Stimulated activated CD8-positive, alpha-beta memory T cell treated with anti-CD3 and anti-CD28 coated beads, Interleukin-12 subunit alpha, Interleukin-12 subunit beta, amount 100 ng/mL, for 24 hours (primary cell): ENCODE results near the gene PIP5KL1.

Experiments used
- DNase-seq: peaks from one replicate; pipeline ENCODE4 v3.0.0-alpha.2; 2020; ENCODE audit errors: extremely low read depth

PIP5KL1 gene, protein sequence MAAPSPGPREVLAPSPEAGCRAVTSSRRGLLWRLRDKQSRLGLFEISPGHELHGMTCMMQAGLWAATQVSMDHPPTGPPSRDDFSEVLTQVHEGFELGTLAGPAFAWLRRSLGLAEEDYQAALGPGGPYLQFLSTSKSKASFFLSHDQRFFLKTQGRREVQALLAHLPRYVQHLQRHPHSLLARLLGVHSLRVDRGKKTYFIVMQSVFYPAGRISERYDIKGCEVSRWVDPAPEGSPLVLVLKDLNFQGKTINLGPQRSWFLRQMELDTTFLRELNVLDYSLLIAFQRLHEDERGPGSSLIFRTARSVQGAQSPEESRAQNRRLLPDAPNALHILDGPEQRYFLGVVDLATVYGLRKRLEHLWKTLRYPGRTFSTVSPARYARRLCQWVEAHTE

DNA sequence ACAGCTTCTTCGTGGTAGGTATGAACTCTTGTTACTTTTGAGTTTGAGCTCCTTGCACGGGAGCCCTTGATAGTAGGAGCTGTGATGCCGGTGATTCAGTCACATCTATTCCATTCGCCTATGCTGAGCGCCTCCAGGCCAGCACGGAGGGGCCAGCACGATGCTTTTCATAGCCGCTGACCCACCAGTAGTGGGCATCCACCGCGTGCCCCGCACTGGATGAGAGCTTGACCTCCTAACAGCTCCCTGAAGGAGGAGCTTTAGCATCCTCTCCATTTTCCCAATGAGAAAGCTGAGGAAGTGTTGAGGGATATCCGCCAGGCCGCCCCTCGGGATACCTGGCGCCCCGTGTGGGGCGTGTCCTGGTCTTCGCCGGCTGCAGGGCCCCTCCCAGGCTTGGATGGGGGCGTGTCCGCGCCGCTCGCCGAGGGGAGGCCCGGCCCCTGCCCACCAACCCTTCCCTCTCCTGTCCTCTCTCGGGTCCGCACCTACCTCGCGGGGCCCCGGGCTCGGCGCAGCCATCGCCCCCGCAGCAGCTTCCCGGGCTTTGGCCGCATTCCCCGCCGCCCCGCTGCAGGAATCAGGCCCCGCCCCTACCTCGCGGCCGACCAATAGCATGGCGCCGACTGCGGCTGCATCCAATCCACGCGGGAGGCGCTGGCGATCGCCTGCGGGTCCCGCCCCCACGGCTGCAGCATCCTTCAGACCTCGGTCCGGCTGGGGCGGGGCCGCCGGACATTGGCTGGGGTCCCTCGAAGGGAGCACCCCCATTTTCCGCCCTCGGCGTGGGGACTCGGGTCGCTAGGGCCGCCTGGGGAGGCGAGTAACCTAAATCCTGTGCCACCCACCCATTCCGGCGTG is at the start of gene PIP5KL1:
Gene PIP5KL1 (minus strand): TSS at position 547 of the 861 bp plus-strand sequence. CDS start 25 bp downstream, at position 522.
- DNase-seq: no peak

DNA sequence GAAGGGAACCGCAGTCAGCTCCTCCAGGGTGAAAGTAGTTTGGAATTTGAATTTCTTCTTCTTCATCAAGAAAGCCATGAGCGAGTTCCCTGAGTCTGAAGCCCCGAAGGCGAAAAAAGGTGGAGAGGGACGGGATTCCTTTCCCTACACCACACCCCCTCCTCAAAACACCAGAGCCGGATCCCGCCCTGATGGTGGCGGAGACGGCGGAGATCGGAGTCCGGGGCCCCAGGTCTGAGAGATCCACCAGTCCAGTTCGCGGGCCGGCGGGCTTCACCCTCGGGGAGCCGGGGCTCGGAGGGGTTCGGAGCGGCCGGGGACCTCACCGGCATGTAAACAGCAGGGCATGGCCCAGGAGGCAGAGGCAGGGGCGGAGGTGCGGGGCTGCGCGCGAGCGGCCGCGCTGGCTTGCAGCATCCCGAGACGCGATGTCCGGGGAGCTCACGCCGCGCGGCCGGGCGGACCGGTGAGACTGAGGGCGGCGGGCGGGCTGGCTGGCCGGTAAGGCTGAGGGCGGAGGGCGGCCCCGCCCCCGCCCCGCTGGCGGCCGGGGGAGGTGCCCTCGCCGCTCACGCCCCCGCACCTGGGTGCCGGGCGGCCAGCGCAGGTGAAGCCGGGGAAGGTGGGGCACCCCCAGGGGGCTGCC is 49.6 kb upstream of the PIP5KL1 start:
- no peak for DNase-seq

DNA sequence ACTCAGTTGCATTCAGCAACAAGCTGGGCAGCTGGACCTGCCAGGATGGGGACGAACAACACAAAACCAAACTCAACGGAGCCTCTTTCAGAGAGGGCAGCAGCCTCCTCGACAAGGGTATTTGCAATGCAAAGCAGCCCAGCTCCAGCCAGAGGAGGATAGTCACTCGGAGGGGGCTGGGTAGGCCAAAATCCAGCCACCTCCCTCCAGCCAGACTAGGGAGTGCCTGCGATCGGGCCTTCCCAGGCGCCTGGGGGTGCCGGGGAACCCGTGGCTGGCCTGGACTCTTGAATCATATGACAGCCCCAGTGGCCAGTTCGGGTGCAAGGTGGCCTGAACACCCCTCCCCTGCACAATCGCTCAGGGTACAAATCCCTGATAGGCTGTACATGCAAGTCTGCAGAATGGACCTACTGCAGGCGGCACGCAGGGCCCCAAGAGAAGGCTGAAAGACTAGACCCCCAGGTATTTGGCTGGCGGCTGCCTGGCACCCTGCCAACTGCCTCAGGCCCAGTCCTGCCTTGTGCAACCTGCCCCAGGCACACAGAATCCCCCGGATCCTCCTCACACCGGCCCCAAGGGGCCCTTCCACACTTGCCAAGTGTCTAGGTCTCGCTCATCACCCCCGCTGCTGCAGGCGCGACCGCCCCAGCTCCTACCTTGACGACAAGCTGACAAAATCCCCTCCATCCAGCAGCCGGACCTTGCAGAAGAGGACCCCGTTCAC is 48.9 kb upstream of the PIP5KL1 start:
- DNase-seq: no peak

DNA sequence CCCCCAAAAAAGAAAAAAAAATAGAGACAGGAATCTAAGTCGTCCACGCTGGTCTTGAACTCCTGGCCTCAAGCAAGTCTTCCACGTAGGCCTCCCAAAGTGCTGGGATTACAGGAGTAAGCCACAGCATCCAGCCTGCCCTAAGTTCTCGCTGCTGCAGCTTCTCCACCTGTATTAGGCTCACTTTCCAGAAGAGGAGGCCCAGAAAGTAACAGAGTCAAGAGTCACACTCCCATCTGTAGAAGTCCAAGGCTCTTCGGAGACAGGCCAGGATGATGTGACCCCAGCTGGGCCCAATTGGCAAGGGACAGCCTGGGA is 48.4 kb upstream of the PIP5KL1 start:
- DNase-seq: no peak

DNA sequence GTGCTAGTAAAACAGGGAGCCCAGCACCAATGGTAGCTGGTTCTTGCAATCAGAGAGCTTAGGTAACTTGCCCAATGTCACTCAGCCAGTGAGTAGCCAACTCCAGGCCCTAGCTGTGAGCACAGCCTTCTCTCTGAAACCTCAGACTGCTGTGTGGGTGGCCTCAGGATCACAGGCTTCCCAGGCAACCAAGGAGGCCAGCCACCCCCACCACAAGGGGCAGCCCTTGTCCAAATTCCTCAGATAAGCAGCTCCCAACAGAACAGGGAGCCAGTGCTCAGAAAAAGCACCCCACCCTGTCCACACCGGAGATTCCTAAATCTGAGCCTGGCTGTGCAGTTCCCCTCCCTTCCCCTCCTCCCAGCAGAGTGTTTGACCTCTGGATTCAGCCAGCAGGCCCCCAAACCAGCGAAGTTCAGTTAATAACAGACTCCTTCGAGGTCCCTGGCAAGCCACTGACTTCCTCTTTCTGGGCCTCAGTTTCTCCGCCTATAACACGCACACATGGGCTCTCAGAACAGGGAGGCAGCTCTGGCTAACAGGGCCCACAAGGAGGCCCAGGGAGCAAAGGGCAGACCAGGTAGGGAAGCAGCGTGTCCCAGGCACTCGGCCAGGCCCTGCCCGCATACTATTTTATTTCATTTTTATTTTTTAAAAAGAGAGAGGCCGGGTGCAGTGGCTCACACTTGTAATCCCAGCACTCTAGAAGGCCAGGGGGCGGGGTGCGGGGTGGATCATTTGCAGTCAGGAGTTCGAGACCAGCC is 47.5 kb upstream of the PIP5KL1 start:
- DNase-seq: no peak

DNA sequence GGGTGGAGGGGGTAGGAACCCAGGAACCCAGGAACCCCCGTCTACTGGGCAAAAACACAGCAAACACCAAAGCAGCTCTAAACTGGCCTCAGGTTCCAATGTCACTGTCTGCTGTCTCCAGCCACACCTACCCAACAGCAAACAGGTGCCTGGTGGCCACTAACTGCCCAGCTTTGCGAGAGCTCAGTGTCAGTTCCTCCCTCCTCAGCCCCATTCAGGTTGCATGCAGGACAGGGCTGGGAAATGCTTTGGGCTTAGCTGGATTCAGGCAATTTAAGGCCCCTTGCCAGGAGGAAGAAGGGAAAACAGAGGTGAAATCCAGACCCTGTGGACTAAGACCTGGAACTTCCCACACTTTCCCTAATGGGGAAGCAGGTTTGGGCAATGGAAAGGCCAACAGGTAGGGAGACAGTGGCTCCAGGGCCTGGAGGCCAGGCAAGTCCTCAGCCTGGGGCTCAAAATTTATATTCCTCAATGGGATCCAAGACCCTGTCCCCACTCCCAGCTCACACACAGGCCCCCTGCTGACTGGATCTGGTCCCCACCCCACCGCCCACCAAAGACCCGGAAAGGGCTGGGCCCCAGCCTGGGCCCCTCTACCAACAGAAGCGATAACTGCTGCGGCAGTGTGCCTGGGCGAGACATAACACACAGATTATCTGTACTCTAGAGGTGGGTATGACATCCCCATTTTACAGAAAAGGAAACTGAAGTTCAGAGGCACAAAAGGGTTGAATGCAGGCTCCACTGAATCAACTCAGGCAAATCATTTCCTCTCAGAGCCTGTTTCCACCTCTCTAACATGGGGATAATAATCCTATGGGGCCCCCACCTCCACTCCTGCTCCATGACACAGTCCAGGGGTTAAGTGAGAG is 46.7 kb upstream of the PIP5KL1 start:
- DNase-seq: no peak

DNA sequence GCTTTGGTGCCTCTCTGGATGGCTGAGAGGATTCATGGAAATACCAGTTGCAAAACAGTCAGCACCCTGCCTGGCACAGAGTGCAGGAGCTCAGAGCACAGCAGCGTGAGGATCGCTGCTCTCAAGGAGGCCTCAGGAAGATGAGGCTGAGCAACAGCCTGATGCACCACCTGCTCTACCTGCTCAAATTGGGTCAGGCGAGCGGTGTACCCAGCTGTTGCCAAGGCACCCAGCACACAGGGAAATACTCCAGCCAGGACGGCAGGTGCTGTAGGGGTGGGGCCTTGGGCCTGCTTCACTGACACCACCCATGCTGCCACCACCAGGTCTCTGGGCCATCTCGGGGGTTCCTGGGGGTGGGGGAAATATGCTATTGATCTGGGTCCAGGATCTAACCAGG is 45.9 kb upstream of the PIP5KL1 start:
- no peak for DNase-seq

DNA sequence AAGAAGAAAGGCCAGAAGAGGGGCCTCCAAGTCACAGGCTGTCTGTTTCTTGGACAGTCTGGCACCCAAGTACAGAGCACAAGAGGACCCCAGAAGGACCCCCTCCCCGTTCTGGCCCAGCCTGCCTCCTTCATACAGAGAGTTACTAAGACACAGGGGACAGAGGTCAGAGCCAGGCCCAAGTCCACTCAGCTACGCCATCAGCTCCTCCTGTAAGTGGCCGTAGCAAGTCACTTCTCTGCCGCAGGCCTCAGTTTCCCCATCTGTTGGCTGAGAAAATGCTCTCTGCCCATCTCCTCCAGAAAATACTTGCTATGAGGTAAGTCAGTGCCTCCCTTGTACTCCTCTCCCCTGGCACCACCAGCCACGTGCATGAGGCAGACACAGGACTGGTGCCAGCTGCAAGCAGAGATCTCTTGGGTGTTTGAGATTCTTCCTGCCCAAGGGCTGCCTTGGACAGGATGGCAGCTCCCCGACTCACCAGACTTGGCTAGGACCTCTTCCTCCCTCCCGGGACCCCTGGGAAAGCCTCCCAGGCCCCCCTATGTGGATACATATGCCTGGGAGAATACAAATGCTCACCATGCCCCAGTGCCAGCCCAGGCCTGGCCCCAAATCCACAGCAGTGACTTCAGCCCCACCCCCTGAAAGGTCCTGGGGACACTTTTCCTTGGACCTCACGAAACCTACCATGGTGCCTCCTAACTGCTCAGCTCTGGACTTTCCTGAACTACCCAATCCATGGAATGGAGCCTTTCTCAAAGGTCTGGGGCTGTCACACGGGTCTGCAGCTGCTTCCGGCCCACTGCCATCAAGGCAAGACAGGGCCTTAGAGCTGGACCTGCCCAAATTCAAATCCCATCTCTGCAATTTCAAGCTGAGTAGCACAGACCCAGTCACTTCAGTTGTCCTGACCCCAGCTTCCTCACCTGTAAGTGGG is 45.1 kb upstream of the PIP5KL1 start:
- DNase-seq: no peak

DNA sequence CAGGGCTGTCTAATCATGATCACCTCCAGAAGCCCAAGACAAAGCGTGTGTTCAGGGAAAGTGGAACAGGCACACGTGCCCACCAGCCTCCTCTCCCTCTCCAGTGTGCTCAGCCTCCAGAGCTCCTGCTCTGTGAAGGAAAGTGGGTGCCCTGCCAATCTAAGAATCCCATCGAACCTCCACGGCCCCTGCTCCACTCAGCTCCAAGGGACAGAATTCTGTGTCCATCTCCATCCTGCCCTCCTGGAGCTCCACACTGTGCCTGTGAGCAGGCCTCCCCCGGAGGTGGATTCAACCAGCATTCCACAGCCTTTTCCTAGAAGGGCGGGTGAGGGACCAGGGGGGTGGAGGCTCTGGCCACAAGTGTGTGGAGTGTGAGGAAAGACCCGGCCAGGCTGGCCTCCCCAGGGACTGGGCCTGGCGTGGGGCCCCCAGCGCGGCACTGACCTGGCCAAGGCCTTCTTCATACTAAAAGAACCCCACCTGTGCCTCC is 44.2 kb upstream of the PIP5KL1 start:
- no peak for DNase-seq

DNA sequence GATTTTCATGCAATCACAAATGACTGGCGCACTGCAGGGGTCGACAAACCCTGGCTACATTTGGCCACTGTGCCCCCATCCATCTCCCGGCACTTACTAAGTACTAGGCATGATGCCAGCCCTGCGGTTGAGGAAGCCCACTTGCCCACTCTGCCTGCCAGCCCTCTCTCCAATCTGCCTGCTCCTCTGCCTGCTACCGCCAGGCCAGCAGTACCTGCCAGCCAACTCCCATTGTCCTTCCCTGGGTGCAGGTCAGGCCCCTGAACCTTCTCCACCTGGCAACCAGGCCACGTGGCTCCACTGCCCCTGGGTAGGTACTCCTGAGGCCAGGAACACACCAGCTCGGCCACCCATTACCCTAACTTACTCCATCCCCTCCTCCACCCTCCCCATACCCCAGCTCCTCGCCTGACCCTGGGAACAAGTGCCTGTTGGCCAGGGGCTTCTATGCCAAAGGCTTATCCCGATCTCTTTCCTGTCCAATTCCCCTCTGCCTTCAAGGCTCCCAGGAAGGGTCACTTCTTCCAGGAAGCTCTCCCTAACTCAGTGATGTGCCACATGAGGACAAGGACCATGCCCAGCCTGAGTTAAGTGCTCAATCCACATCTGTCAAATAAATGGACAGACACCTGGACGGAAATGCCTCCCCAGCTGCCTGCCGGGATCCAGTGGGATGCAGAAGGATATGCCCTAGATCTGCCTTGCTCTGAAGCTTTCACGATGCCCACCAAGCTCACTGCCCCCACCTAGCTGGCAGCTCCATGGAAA is 43.6 kb upstream of the PIP5KL1 start:
- DNase-seq: no peak

DNA sequence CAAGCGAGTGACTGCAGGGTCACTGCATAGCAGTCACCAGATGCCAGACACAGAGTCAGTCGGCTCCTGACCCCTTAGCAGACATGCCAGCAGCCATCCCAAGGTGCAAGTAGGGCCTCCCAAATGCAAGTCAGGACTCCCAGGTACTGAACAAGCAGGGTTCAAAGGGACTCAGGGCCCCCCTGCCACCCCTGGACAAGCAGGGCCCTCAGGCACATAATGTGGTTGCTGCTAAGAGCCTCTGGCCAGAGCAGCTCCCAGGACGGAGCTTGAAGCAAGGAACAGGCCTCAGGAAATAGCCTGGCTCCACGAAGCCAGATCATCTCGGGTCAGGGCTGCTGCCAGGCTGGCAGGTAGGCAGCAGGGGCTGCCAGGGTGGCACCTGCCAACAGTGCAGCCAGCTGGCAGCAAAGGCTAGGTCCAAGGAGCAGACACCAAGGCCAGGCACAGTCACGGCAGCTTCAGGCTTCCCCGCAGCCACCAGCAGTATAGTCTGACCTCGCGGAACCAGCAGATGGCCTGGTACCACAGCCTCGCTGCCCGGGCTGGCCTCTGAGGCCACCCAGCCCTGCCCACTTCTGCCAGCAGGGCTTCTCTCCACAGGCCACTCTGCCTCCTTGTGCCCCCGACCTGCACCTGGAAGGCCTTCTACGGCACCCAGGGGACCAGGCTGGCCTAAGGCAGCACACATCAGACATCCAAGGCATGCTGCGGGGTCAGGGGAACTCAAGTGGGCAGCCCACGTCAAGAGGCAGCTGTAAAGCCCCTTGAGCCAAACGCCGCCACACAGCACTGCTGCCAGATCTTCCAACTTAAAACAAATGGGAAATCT is 42.8 kb upstream of the PIP5KL1 start:
- no peak for DNase-seq

DNA sequence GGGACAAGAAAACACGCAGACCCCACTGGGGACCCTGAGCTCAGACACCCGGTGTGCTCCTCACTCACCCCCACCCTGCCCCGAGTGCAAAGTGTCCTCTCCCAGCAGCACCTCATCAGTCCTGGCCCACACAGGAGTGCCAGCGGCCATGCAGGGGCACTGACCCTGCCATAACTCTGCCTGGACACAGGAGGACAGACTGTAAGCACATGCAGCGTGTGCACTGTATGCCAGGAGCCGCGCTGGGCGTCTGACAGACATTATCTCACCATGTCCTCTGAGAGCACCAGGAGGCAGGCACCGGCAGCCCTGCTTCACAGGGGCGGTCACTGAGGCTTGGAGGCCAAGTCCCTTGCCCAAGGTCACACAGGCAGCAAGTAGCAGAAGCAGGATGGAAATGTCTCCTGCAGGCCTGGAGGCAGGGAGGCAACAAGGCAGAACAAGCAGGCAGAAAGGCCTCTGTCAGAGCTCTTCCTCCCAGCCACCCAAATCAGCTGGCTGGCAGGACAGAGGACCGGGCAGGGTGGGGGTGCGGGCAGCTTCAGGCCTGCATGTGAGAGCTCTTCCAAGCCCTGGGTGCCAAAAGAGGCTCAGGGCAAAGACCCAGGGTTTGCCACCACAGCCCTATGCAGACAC is 41.8 kb upstream of the PIP5KL1 start:
- no peak for DNase-seq

DNA sequence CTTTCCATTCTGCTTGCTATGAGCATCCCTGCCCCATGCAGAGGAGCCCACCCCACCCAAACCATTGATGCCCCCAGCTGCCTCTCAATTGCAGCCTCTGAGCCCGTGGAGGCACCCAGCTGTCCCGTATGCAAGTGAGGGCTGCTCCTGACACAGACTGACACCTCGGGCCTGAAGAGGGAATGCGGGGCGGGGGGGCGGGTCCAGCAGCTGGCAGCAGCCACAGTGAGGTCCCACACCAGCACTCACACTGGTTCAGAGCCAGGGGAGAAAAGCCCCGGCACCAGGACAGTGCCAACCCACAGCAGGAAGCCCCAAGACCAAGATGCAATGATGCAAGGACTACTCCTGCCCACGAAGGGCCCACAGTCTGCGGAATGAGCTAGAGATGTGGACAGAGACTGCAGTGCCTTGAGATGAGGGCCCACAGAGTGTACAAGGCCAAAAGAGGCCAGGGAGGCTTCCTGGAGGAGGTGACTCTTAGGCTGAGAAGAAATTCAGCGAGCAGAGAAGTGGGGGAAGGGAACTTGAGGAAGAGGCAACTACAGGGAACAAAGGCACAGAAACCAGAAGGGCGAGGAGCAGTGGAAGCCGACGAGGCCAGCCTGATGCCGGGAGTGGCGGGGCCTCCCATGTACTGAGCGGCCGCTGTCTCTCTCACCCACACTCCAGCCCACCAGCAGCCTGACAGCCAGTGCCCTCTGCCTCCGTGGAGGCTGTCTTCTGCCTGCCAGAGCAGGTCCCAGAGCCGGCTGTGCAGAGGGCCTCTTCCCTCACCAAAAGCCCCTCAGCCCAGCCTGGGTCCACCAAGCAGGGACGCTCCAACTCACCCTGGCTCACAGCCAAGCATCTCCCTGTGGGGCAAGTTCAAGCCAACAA is 41.0 kb upstream of the PIP5KL1 start:
- DNase-seq: no peak

DNA sequence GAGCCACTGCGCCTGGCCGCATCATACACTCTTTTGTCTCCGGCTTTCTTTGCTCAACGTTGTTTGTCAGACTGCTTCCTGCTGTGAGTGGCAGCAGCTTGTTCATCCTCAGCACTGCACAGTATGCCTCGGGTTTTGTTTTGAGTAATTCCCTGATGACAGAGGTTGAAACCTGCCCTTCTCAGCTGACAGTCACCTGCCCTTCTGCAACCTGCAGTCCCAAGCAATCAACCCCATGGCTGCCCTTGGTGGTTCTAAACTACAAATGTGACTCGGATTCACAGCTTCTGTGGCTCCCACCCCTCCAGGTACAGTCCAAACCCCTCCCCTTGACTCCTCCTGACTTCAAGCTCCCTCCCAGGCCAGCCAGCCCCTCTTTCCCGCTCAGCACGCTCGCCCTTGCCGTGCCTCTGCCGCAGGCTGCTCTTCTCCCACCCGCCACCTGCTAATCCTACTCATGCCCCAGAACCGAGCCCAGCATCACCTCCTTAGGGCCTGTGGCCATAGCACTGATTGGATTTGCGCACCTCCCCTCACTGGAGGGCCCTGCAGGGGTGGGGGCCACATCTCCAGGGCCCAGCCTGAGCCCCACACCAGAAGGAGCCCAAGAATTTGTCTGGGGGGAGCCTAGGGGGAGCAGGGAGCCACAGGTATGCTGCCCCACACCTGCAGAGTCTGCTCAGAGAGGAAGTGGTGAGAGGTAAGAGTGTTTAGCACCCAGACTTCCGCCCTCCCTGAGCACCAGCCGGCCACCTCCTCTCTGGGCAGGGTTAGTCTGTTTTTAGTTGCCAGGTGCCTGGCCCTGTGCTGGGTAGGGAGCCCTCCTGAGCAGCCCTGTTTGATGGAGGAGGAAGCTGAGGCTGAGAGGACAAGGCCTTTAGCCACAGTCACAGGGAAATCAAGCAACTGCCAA is 40.1 kb upstream of the PIP5KL1 start:
- no peak for DNase-seq
